Lower lobe of right lung (tissue), 2 donors: Measurements from ENCODE around the gene CELA2A. TPM values are rescaled to one million over a fixed set of nuclear protein-coding genes. Genes with fewer than 3 reads are reported as not detected.

Experiments
- ATAC-seq, 2 donors: fragments of 200-7000 bp; cut with Tn5 transposase; one replicate each; pipeline ENCODE4 v1.9.1; 2020 to 2022; ENCODE audit warnings: mild to moderate bottlenecking in 2 of 2, moderate library complexity in 2 of 2
- DNase-seq: peaks from one replicate; pipeline ENCODE4 v3.0.0-alpha.2; 2020
- H3K27ac ChIP-seq: fragments of 200-600 bp; one replicate; pipeline ENCODE4 v1.8.0; 2022
- H3K27me3 ChIP-seq: fragments of 200-600 bp; one replicate; pipeline ENCODE4 v1.8.0; 2022; ENCODE audit warnings: low read depth
- H3K36me3 ChIP-seq: fragments of 200-600 bp; one replicate; pipeline ENCODE4 v1.8.0; 2022; ENCODE audit warnings: mild to moderate bottlenecking
- H3K4me1 ChIP-seq: fragments of 200-600 bp; one replicate; pipeline ENCODE4 v1.8.0; 2022
- H3K4me3 ChIP-seq: fragments of 200-600 bp; one replicate; pipeline ENCODE4 v1.8.0; 2022; ENCODE audit warnings: mild to moderate bottlenecking
- H3K9me3 ChIP-seq: fragments of 200-600 bp; one replicate; pipeline ENCODE4 v1.8.0; 2022
- intact Hi-C: fragments of 100-400 bp; cut with DNase I; formaldehyde crosslinking; loops from one replicate; pipeline ENCODE4 v1.11.0; 2022
- total RNA-seq: library from RNA; stranded (reverse); fragmentation: NEBNext Ultra II Directional; extraction: Animal tissue kit (Norgen Biotek cat#: 25700); gene quantifications from one replicate; pipeline ENCODE4 v1.2.1, GENCODE V29; 2021
- TF ChIP-seq, protein P1 (sequence below): fragments of 200-600 bp; IDR thresholded peaks from one replicate; pipeline ENCODE4 v1.8.0; 2022; ENCODE audit warnings: antibody characterized with exemption, mild to moderate bottlenecking
- donor health status: DM: no; HTN: yes; CAD: no; lungs with severe emphysema.

Gene CELA2A
- total RNA-seq, 1 donor from 2014 or later = not detected

DNA sequence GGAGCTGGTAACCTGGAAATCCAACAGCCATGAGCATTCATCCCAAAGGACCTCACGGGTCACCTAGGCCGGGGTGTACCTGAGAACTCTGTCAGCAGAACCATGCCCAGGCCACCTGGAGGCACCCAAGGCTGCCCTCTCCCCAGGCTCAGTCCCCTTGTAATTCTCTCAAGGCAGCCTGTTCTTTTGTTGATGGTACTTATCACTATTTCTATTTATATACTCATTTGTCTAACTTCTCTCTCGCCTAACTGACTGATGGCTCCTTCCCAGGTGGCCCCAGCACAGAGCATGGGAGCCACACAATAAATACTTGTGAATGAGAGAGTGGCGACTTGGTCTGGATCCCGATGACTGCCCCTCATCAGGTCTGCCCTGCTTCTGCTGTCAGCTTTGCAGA lies 50.7 kb downstream of the CELA2A start:
- TF ChIP-seq, protein P1, sequence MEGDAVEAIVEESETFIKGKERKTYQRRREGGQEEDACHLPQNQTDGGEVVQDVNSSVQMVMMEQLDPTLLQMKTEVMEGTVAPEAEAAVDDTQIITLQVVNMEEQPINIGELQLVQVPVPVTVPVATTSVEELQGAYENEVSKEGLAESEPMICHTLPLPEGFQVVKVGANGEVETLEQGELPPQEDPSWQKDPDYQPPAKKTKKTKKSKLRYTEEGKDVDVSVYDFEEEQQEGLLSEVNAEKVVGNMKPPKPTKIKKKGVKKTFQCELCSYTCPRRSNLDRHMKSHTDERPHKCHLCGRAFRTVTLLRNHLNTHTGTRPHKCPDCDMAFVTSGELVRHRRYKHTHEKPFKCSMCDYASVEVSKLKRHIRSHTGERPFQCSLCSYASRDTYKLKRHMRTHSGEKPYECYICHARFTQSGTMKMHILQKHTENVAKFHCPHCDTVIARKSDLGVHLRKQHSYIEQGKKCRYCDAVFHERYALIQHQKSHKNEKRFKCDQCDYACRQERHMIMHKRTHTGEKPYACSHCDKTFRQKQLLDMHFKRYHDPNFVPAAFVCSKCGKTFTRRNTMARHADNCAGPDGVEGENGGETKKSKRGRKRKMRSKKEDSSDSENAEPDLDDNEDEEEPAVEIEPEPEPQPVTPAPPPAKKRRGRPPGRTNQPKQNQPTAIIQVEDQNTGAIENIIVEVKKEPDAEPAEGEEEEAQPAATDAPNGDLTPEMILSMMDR = no peak
- no peak overlapping the region for H3K27ac ChIP-seq
- no peaks in the 10 kb centered on the region for H3K27me3 ChIP-seq
- no peak for ATAC-seq
- H3K4me1 ChIP-seq = no peaks in the 10 kb centered on the region
- no peak overlapping the region for H3K4me3 ChIP-seq
- peaks cover 46% of the 10 kb centered on the region for H3K36me3 ChIP-seq
- DNase-seq = no peak
- intact Hi-C loops = no loop called here
- H3K9me3 ChIP-seq = no peaks in the 10 kb centered on the region

DNA sequence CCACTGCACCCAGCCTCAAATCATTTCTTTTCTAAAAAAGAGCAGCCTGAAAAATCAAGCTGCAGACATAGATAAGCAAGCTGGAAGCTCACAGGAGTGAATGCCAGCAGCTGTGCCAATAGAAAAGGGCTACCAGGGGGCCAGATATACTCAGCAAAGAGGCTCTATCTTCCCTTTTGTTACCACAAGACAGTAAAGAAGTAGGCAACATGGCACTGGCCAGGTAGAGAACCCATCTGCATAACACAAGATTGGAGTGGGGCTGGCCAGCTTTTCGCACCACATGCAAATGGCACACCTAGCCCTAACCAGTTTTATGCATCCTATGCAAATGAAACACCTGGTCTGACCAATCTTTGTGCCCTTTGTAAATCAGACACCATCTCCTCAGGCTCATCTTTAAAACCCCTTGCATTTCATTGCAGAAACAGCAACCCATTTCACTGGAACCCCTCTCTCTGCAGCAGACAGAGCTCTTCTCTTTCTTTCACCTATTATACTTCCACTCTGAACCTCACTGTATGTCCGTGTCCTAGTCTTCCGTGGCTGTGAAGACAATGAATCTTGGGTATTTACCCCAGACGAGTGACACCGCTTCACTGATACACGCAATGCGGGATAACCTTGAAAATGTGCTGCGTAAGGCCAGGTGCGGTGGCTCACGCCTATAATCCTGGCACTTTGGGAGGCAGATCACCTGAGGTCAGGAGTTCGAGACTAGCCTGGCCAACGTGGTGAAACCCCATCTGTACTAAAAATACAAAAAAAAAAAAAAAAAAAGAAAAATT lies 52.4 kb downstream of the CELA2A start:
- ATAC-seq (no peak), DNase-seq (no peak)
- Histone ChIP-seq H3K4me1 (no peaks in the 10 kb centered on the region), H3K27me3 (no peaks in the 10 kb centered on the region), H3K4me3 (no peak overlapping the region), H3K36me3 (peaks cover 48% of the 10 kb centered on the region), H3K9me3 (no peaks in the 10 kb centered on the region), H3K27ac (no peak overlapping the region)
- intact Hi-C loops = no loop called here
- TF ChIP-seq, protein P1 = no peak

DNA sequence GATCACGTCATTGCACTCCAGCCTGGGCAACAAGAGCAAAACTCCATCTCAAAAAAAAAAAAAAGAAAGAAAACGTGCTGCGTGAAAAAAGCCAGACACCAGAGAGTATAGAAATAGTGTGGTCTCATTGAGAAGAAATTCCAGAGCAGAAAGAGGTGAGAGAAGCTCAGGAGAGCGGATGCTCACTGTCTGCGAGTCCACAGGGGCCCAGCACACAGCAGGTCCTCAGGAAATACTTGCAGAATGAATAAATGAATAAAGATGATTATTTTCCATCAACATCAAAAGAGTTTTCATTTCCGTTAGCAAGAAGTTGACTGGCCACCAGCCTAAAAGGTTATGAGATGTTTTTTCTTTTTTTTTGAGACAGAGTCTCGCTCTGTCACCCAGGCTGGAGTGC lies 53.1 kb downstream of the CELA2A start:
- no peak overlapping the region for H3K4me3 ChIP-seq
- ATAC-seq = no peak
- TF ChIP-seq, protein P1 = no peak
- intact Hi-C loops = no loop called here
- no peaks in the 10 kb centered on the region for H3K27me3 ChIP-seq
- no peak for DNase-seq
- H3K27ac ChIP-seq = no peak overlapping the region
- no peaks in the 10 kb centered on the region for H3K4me1 ChIP-seq
- H3K36me3 ChIP-seq = peaks cover 43% of the 10 kb centered on the region
- no peaks in the 10 kb centered on the region for H3K9me3 ChIP-seq

DNA sequence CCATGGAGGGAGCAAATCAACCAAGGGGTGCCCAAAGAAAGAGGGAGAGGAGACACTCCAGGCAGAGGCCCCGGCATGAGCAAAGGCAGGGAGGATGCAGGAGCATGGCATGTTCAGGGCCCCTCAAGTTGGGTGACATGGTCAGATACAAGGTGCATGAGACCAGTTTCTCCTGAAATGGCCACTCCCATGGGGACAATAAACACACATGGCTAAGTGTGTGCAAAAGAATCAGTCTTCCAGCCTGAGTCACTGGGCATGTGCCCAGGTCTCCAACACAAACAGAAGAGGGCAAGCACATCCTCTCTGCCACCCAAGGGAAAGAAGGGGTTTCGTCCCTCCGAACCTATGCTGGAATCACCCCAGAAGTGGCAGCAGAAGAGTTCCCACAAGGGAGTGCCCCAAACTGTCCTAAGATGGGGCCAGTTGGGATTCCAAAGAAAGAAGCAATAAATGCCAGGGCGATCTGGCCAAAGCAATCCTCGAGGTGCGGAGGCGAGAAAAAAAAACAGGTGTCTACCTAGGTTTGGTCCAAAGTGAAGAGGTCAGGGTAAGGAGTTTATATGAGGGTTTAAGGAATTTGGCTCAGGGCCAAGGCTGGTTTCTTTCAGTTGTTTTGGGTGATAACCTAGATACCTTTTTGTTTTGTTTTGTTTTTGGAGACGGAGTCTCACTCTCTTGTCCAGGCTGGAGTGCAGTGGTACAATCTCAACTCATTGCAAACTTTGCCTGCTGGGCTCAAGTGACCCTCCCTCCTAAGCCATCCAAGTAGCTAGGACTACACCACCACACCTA lies 54.3 kb downstream of the CELA2A start:
- ATAC-seq (no peak), DNase-seq (no peak)
- intact Hi-C loops = no loop called here
- no peaks in the 10 kb centered on the region for H3K4me1 ChIP-seq
- H3K27me3 ChIP-seq = no peaks in the 10 kb centered on the region
- H3K27ac ChIP-seq = no peak overlapping the region
- TF ChIP-seq, protein P1 = no peak
- H3K36me3 ChIP-seq = peaks cover 30% of the 10 kb centered on the region
- H3K4me3 ChIP-seq = no peak overlapping the region
- no peaks in the 10 kb centered on the region for H3K9me3 ChIP-seq

DNA sequence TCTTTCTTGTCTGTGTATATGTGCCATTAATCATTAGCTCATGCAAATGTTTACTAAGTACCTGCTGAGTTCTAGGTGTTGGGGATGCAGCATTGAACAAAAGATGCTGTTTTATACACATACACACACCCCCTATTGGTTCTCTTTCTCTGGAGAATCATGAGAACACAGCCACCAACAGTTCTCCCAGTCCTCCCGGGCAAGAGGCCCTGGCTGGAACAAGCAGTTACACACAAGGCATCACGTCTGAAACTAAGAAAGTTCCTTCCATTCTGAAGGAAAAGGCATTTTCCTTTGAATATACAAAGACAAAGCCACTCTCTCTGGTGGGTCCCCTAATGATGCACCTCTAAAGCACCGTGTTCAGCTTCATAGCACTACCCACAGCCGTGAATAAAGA lies 56.7 kb downstream of the CELA2A start:
- DNase-seq (no peak), ATAC-seq (no peak)
- intact Hi-C loops = no loop called here
- Histone ChIP-seq H3K4me1 (no peaks in the 10 kb centered on the region), H3K27ac (no peak overlapping the region), H3K36me3 (peaks cover 37% of the 10 kb centered on the region), H3K4me3 (no peak overlapping the region), H3K9me3 (no peaks in the 10 kb centered on the region), H3K27me3 (no peaks in the 10 kb centered on the region)
- TF ChIP-seq, protein P1 = no peak
